NT2/D1 (cell line): Measurements from ENCODE around the gene TPSB2.

Source experiments
- DNase-seq: peaks from one replicate; pipeline ENCODE4 v3.0.0-alpha.2; 2011; ENCODE audit warnings: low read depth, low spot score
- H3K27me3 ChIP-seq: 2 replicates; pipeline ENCODE4 v1.6.0; 2011; ENCODE audit warnings: mild to moderate bottlenecking; ENCODE audit not compliant: insufficient read length, insufficient read depth
- H3K36me3 ChIP-seq: 2 replicates; pipeline ENCODE4 v1.6.1; 2011; ENCODE audit warnings: mild to moderate bottlenecking, low read length, mixed read lengths; ENCODE audit not compliant: insufficient read depth, insufficient read length
- H3K4me1 ChIP-seq: 2 replicates; pipeline ENCODE4 v1.5.1; 2011; ENCODE audit not compliant: insufficient read depth, insufficient read length
- H3K4me3 ChIP-seq: 2 replicates; pipeline ENCODE4 v1.5.1; 2011; ENCODE audit warnings: low read depth; ENCODE audit not compliant: insufficient read length
- H3K9ac ChIP-seq: 2 replicates; pipeline ENCODE4 v1.6.0; 2011; ENCODE audit warnings: low read depth; ENCODE audit not compliant: insufficient read length
- H3K9me3 ChIP-seq: 2 replicates; pipeline ENCODE4 v1.5.1; 2011; ENCODE audit warnings: mild to moderate bottlenecking, low read length; ENCODE audit not compliant: insufficient read depth
- SUZ12 ChIP-seq: IDR thresholded peaks from 2 replicates; pipeline ENCODE4 v1.6.1; 2011; ENCODE audit not compliant: insufficient read length, insufficient read depth; ENCODE audit errors: extremely low read depth
- YY1 ChIP-seq: IDR thresholded peaks from 2 replicates; pipeline ENCODE4 v1.6.1; 2011; ENCODE audit not compliant: insufficient read length, insufficient read depth
- ZNF274 ChIP-seq: IDR thresholded peaks from 2 replicates; pipeline ENCODE4 v1.6.1; 2011; ENCODE audit warnings: mild to moderate bottlenecking, low read depth, low read length

TPSB2 gene

GRCh38 chr16:1220098-1220728 lies 9.8 kb downstream of the TPSB2 start:
- no peak overlapping the region for H3K4me3 ChIP-seq
- no peaks in the 10 kb centered on the region for H3K4me1 ChIP-seq
- TF ChIP-seq YY1 (no peak), SUZ12 (no peak), ZNF274 (no peak)
- H3K36me3 ChIP-seq, result peaks cover 77% of the 10 kb centered on the region
- DNase-seq, result no peak
- H3K27me3 ChIP-seq, result no peaks in the 10 kb centered on the region
- no peaks in the 10 kb centered on the region for H3K9me3 ChIP-seq
- H3K9ac ChIP-seq, result no peak overlapping the region

GRCh38 chr16:1218930-1219611 lies 10.9 kb downstream of the TPSB2 start:
- Histone ChIP-seq H3K9ac (no peak overlapping the region), H3K4me3 (no peak overlapping the region), H3K4me1 (no peaks in the 10 kb centered on the region), H3K27me3 (no peaks in the 10 kb centered on the region), H3K9me3 (no peaks in the 10 kb centered on the region), H3K36me3 (peaks cover 88% of the 10 kb centered on the region)
- no peak for DNase-seq
- TF ChIP-seq ZNF274 (no peak), YY1 (no peak), SUZ12 (no peak)

DNA sequence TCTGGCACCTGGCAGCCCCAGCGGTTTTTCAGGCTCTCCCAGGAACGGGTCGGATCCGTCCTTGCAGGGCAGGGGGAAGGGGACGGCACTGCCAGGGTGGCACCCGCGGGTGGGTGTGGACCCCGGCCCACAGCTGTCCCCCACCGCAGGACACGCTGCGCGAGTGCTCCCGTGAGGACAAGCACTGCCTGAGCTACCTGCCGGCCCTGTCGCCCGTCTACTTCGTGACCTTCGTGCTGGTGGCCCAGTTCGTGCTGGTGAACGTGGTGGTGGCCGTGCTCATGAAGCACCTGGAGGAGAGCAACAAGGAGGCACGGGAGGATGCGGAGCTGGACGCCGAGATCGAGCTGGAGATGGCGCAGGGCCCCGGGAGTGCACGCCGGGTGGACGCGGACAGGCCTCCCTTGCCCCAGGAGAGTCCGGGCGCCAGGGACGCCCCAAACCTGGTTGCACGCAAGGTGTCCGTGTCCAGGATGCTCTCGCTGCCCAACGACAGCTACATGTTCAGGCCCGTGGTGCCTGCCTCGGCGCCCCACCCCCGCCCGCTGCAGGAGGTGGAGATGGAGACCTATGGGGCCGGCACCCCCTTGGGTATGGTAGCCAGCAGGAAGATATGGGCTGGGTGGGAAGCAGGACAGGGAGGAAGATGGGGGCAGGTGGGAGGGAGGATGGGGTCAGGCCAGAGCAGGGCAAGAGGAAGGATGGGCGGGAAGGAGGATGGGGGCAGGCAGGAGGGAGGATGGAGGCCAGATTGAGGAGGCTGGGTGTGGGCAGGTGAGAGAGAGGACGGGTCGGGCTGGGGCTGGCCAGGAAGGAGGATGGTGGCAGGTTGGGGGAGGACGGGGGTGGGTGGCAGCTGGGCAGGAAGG lies 11.7 kb downstream of the TPSB2 start:
- TF ChIP-seq SUZ12 (no peak), YY1 (no peak), ZNF274 (no peak)
- H3K36me3 ChIP-seq, result peaks cover 89% of the 10 kb centered on the region
- H3K4me3 ChIP-seq, result no peak overlapping the region
- H3K4me1 ChIP-seq, result no peaks in the 10 kb centered on the region
- H3K9me3 ChIP-seq, result no peaks in the 10 kb centered on the region
- no peaks in the 10 kb centered on the region for H3K27me3 ChIP-seq
- no peak for DNase-seq
- no peak overlapping the region for H3K9ac ChIP-seq

DNA sequence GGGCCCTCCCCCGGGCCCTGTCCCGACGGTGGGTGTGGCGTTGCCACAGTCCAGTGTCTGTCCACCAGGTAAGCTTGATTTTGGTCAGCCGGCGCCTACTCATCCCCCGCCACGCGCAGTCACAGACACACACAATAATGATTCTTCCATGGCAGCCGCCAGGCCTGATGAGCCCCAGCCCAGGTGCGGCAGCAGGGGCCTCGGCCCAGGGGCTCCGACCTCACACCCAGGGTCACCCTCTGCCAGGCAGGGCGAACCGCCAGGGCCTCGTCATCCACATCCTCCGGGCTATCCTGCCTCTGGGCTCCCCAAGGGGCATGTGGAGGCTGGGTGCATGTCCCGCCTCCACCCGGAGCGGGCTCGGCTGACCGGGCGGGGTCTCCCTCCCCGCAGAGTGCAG lies 12.5 kb downstream of the TPSB2 start:
- H3K36me3 ChIP-seq, result peaks cover 93% of the 10 kb centered on the region
- H3K4me3 ChIP-seq, result no peak overlapping the region
- H3K9me3 ChIP-seq, result no peaks in the 10 kb centered on the region
- H3K27me3 ChIP-seq, result no peaks in the 10 kb centered on the region
- no peak for DNase-seq
- no peak overlapping the region for H3K9ac ChIP-seq
- no peak for TF ChIP-seq ZNF274
- TF ChIP-seq SUZ12, result no peak
- TF ChIP-seq YY1, result no peak
- no peaks in the 10 kb centered on the region for H3K4me1 ChIP-seq

GRCh38 chr16:1216681-1217400 lies 13.1 kb downstream of the TPSB2 start:
- H3K36me3 ChIP-seq, result peaks cover 92% of the 10 kb centered on the region
- H3K9ac ChIP-seq, result no peak overlapping the region
- no peaks in the 10 kb centered on the region for H3K4me1 ChIP-seq
- no peaks in the 10 kb centered on the region for H3K9me3 ChIP-seq
- TF ChIP-seq YY1, result no peak
- TF ChIP-seq ZNF274, result no peak
- no peak for TF ChIP-seq SUZ12
- no peaks in the 10 kb centered on the region for H3K27me3 ChIP-seq
- DNase-seq, result no peak
- H3K4me3 ChIP-seq, result no peak overlapping the region

DNA sequence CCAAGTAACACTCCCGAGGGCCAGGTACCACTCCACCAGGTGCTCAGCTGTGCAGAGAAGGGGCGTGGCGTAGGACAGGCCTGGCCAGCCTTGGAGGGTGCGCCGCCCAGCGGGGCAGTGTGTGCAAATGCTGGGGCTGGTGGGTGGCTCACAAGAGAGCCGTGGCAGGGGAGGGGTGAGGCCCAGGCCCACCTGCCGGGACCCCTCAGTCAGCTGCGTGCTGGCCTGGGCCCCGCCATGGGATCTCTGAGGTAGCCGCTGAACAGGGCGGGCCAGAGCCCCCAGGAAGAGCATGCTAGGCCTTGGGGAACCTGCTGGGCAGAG lies 13.7 kb downstream of the TPSB2 start:
- Histone ChIP-seq H3K4me1 (no peaks in the 10 kb centered on the region), H3K36me3 (peaks cover 92% of the 10 kb centered on the region), H3K4me3 (no peak overlapping the region), H3K27me3 (no peaks in the 10 kb centered on the region), H3K9me3 (no peaks in the 10 kb centered on the region), H3K9ac (no peak overlapping the region)
- TF ChIP-seq ZNF274 (no peak), SUZ12 (no peak), YY1 (no peak)
- no peak for DNase-seq
